Kidney epithelial cell (primary cell): ENCODE data around the gene ETV6. TPM values are rescaled to one million over a fixed set of nuclear protein-coding genes. Genes with fewer than 3 reads are reported as not detected.

ENCODE experiments used
- DNase-seq: peaks from one replicate; pipeline ENCODE4 v3.0.0-alpha.2; 2010; ENCODE audit warnings: low read depth
- H3K27me3 ChIP-seq: 2 replicates; pipeline ENCODE4 v1.6.0; 2011; ENCODE audit warnings: low read length; ENCODE audit not compliant: control insufficient read depth, insufficient read depth
- H3K36me3 ChIP-seq: 2 replicates; pipeline ENCODE4 v1.5.1; 2011; ENCODE audit warnings: low read length; ENCODE audit not compliant: control insufficient read depth, insufficient read depth
- H3K4me3 ChIP-seq: 2 replicates; pipeline ENCODE4 v1.5.1; 2011; ENCODE audit warnings: low read depth, mild to moderate bottlenecking, control low read depth, low read length
- total RNA-seq: library from RNA; depleted of rRNA; stranded (reverse); fragments of >200 nt; gene quantifications from 2 replicates; pipeline ENCODE4 v1.2.3, GENCODE V29; 2015
- TF ChIP-seq, protein P1 (sequence below): IDR thresholded peaks from 2 replicates; pipeline ENCODE4 v1.5.1; 2011; ENCODE audit warnings: mild to moderate bottlenecking, moderate library complexity, low read length, control low read depth, inconsistent platforms; ENCODE audit not compliant: insufficient read depth, poor library complexity, severe bottlenecking

Gene ETV6
- total RNA-seq, 1 donor from 2014 or later = 17.6 TPM

DNA sequence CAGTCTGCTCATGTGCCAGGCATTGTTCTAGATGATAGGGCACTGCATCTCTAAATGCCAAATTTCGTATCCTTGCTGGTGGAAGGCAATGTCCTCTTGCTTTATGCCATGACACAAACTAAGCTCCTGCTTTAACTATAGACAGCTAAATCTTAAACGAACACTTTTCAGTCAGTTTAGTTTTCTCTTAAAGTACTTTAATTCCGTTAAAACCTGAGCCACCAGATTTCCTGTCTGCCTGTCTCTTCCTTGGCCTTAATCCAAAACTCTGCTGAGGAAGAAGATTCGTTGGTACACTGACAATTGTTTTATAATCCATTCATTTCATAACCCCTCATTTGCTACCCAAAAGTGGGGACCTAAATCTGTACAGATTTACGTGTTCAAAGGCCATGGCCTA is 226.8 kb downstream of the ETV6 start:
- no peak for DNase-seq
- no peak overlapping the region for H3K4me3 ChIP-seq

DNA sequence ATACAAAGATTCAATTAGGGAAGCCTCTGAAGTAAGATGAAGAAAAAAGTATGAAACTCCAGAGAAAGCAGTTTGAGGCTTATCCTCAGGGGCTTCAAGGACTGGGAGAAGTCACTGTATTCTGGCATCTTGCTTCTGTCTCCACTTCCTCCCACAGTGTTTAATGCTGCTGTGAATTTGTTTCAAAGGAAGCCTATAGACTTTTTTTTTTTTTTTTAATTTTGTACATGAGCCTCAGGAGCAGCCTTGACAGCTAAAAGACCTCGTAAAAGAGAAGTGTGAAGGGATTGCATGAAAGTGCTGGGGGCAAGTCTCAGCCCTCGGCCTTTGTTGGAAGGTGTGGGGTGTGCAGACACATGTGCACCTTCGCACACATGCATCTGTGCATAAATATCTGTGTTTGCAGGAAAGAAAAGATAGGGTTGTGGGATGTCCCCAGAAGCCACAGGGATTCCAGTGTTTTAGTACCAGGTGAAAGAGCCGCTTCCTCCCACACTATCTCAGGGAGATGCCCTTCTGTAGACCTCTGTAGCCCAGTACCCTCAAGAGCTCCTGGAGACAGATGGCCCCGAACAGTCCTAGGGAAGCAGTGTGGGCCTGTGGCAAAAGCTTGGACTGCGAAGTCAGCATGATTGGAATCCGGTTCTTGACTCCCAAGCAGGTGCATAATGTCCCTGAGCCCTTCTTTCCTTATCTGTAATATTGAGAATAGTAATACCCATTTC is 227.8 kb downstream of the ETV6 start:
- TF ChIP-seq, protein P1, sequence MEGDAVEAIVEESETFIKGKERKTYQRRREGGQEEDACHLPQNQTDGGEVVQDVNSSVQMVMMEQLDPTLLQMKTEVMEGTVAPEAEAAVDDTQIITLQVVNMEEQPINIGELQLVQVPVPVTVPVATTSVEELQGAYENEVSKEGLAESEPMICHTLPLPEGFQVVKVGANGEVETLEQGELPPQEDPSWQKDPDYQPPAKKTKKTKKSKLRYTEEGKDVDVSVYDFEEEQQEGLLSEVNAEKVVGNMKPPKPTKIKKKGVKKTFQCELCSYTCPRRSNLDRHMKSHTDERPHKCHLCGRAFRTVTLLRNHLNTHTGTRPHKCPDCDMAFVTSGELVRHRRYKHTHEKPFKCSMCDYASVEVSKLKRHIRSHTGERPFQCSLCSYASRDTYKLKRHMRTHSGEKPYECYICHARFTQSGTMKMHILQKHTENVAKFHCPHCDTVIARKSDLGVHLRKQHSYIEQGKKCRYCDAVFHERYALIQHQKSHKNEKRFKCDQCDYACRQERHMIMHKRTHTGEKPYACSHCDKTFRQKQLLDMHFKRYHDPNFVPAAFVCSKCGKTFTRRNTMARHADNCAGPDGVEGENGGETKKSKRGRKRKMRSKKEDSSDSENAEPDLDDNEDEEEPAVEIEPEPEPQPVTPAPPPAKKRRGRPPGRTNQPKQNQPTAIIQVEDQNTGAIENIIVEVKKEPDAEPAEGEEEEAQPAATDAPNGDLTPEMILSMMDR = no peak
- Histone ChIP-seq H3K36me3 (no peaks in the 10 kb centered on the region), H3K27me3 (no peaks in the 10 kb centered on the region), H3K4me3 (no peak overlapping the region)
- no peak for DNase-seq

More for the DNA sequence above, 226.8 kb downstream of the ETV6 start:
- Histone ChIP-seq H3K36me3 (no peaks in the 10 kb centered on the region), H3K27me3 (no peaks in the 10 kb centered on the region)
- TF ChIP-seq, protein P1 = no peak

- Histone ChIP-seq H3K36me3 (no peaks in the 10 kb centered on the region), H3K27me3 (no peaks in the 10 kb centered on the region), H3K4me3 (no peak overlapping the region)
- peak; percentile 77 for DNase-seq
- TF ChIP-seq, protein P1 = no peak
Observed at GRCh38 chr12:11877869-11878780, 228.7 kb downstream of the ETV6 start.

GRCh38 chr12:11879306-11879705 is 229.8 kb downstream of the ETV6 start:
- H3K4me3 ChIP-seq = no peak overlapping the region
- DNase-seq = no peak
- TF ChIP-seq, protein P1 = no peak
- H3K36me3 ChIP-seq = no peaks in the 10 kb centered on the region
- no peaks in the 10 kb centered on the region for H3K27me3 ChIP-seq

DNA sequence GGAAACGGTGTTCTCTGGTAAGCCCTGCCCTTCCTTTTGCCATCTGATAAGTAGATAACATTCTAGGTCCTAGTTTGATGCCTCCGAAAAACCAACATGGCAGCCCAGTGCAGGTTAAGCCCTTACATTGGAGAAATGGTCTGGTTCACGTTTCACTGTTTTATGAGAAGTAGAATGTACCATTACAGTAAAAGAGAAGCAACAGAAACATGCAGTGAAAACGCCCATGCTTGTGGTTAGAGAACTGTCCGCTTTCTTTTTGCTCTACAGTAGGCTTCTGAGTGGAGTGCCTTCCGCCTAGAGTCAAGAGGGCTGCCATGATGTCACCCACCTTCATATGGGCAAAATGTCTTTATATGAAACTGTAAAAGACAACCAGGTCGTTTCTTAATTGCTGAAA is 230.9 kb downstream of the ETV6 start:
- no peak overlapping the region for H3K4me3 ChIP-seq
- TF ChIP-seq, protein P1 = no peak
- DNase-seq = no peak
- no peaks in the 10 kb centered on the region for H3K27me3 ChIP-seq
- H3K36me3 ChIP-seq = no peaks in the 10 kb centered on the region
